ENCODE measurements around the gene BAK1. TPM values are rescaled to one million over a fixed set of nuclear protein-coding genes. Genes with fewer than 3 reads are reported as not detected.

The BAK1 gene
- total and polyA plus RNA-seq, 2 of the 13 experiments (the other 11 are each of a cell fraction or from before 2014, with no cell fraction given): 15.0 to 23.8 TPM

DNA sequence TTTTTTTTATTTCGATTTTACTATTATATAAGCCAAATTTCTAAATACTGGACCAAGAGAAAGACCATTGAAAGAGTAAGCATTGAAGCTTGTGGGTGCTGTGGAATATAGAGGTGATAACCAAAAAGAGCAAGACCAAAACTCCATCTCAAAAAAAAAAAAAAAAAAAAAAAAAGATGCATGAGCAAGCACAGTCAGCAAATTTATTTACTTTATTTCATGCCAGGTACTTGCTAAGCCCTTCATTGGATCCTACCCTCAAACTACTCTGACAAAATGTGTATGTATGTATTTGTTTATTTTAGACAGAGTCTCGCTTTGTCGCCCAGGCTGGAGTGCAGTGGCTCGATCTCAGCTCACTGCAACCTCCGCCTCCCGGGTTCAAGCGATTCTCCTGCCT, 27.8 kb downstream of the BAK1 start:
- no peaks in the 10 kb centered on the region for H3K9me3 ChIP-seq (ENCODE audit: low read length)
- WGBS (ENCODE audit: low lambda C conversion rate): 47% methylated on average over 7 of the region's 7 CpGs
- H4K20me1 ChIP-seq (ENCODE audit: insufficient read depth, low read length): no peaks in the 10 kb centered on the region
- H3K79me2 ChIP-seq (ENCODE audit: insufficient read depth, low read length): no peaks in the 10 kb centered on the region
- FAIRE-seq: no peak
- H3K4me3 ChIP-seq (replicated peaks in 1 of 3; ENCODE audit: insufficient read depth in 1 of 3, low read depth in 2 of 3, low read length in 3 of 3): no peak overlapping the region
- CTCF ChIA-PET (ENCODE audit: low intra/inter-chr PET ratio, low total read pairs): no interaction called here
- no peak for DNase-seq (ENCODE audit: low spot score)
- no peak for ATAC-seq
- no peaks in the 10 kb centered on the region for H3K36me3 ChIP-seq (replicated peaks in 1 of 2; ENCODE audit: control insufficient read depth in 1 of 2, insufficient read depth in 2 of 2, low read length in 2 of 2)
- no TSS peak for BruUV-seq (replicated peaks)
- no peaks in the 10 kb centered on the region for H3K4me1 ChIP-seq (ENCODE audit: insufficient read depth, low read length)
- H3K4me2 ChIP-seq (ENCODE audit: low read depth, low read length): no peak overlapping the region
- no peak overlapping the region for H3K9ac ChIP-seq (ENCODE audit: insufficient read depth, low read depth, low read length)
- intact Hi-C loops (cut with micrococcal nuclease; ENCODE audit: unreplicated experiment): no loop called here
- POLR2A ChIA-PET: no interaction called here
- H3K27me3 ChIP-seq (ENCODE audit: control insufficient read depth in 1 of 2, insufficient read depth in 2 of 2, low read length in 2 of 2): no peaks in the 10 kb centered on the region; a peak in 1 of 5 replicates
- no peak overlapping the region for H3K27ac ChIP-seq (ENCODE audit: extremely low read length, insufficient read depth, low read length)
- in situ Hi-C loops (cut with HindIII; ENCODE audit: extremely low pct_ligation_motif_present, low pct_unique_long_range_greater_than_20kb): no loop called here
- TF ChIP-seq MAFF (IDR thresholded peaks at IDR 0.05; ENCODE audit: low read depth, low read length) (peak; percentile 70), AHR (CRISPR knock-in tag; IDR thresholded peaks at IDR 0.05) (no peak), MAFK (conservative IDR thresholded peaks at IDR 0.05 in 1 of 2, IDR thresholded peaks at IDR 0.05 in 1 of 2; ENCODE audit: low read length in 2 of 2) (peak; percentile 75 to 78)
- H2AFZ ChIP-seq (ENCODE audit: low read length): no peak overlapping the region

DNA sequence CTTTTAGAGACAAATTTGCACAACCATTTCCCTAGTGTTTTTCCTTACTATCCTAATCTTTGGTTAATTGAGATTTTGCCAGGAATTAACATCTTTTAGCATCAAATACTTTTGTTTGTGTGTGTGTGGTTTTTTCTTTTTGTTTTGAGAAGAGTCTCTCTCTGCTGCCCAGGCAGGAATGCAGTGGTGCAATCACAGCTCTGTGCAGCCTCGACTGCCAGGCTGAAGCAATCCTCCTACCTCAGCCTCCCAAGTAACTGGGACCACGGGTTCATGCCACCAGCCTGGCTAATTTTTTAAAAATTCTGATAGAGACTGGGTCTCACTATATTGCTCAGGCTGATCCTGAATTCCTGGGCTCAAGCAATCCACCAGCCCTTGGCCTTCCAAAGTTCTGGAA, 28.5 kb downstream of the BAK1 start:
- in situ Hi-C loops (cut with HindIII; ENCODE audit: extremely low pct_ligation_motif_present, low pct_unique_long_range_greater_than_20kb) (no loop called here), intact Hi-C loops (cut with micrococcal nuclease; ENCODE audit: unreplicated experiment) (no loop called here)
- no peaks in the 10 kb centered on the region for H3K4me1 ChIP-seq (ENCODE audit: insufficient read depth, low read length)
- FAIRE-seq (no peak), ATAC-seq (no peak), DNase-seq (ENCODE audit: low spot score) (no peak)
- no peaks in the 10 kb centered on the region for H3K36me3 ChIP-seq (replicated peaks in 1 of 2; ENCODE audit: control insufficient read depth in 1 of 2, insufficient read depth in 2 of 2, low read length in 2 of 2)
- POLR2A ChIA-PET: no interaction called here
- H3K27me3 ChIP-seq (ENCODE audit: control insufficient read depth in 1 of 2, insufficient read depth in 2 of 2, low read length in 2 of 2): no peaks in the 10 kb centered on the region; a peak in 1 of 5 replicates
- CTCF ChIA-PET (ENCODE audit: low intra/inter-chr PET ratio, low total read pairs): no interaction called here
- H3K4me3 ChIP-seq (replicated peaks in 1 of 3; ENCODE audit: insufficient read depth in 1 of 3, low read depth in 2 of 3, low read length in 3 of 3): no peak overlapping the region
- H4K20me1 ChIP-seq (ENCODE audit: insufficient read depth, low read length): no peaks in the 10 kb centered on the region
- no peaks in the 10 kb centered on the region for H3K9me3 ChIP-seq (ENCODE audit: low read length)
- H3K4me2 ChIP-seq (ENCODE audit: low read depth, low read length): no peak overlapping the region
- no peak for TF ChIP-seq ARNTL (CRISPR knock-in tag; IDR thresholded peaks at IDR 0.05)
- TF ChIP-seq, protein P1, sequence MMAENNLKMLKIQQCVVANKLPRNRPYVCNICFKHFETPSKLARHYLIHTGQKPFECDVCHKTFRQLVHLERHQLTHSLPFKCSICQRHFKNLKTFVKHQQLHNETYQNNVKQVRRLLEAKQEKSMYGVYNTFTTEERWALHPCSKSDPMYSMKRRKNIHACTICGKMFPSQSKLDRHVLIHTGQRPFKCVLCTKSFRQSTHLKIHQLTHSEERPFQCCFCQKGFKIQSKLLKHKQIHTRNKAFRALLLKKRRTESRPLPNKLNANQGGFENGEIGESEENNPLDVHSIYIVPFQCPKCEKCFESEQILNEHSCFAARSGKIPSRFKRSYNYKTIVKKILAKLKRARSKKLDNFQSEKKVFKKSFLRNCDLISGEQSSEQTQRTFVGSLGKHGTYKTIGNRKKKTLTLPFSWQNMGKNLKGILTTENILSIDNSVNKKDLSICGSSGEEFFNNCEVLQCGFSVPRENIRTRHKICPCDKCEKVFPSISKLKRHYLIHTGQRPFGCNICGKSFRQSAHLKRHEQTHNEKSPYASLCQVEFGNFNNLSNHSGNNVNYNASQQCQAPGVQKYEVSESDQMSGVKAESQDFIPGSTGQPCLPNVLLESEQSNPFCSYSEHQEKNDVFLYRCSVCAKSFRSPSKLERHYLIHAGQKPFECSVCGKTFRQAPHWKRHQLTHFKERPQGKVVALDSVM (CRISPR knock-in tag; IDR thresholded peaks at IDR 0.05): peak; percentile 82
- whole genome bisulfite sequencing (ENCODE audit: low lambda C conversion rate): 14% methylated on average over 2 of the region's 2 CpGs
- no peak overlapping the region for H3K9ac ChIP-seq (ENCODE audit: insufficient read depth, low read depth, low read length)
- BruUV-seq (replicated peaks): no TSS peak
- no peak overlapping the region for H2AFZ ChIP-seq (ENCODE audit: low read length)
- no peak overlapping the region for H3K27ac ChIP-seq (ENCODE audit: extremely low read length, insufficient read depth, low read length)
- no peaks in the 10 kb centered on the region for H3K79me2 ChIP-seq (ENCODE audit: insufficient read depth, low read length)

Data from HepG2 (cell line).